Activated CD4-positive, alpha-beta T cell treated with anti-CD3 and anti-CD28 coated beads for 48 hours (primary cell): Measurements from ENCODE around the gene TSPAN4.

ENCODE experiments used
- DNase-seq: peaks from one replicate; pipeline ENCODE4 v3.0.0-alpha.2; 2020

TSPAN4 gene

GRCh38 chr11:893008-893654 lies 50.5 kb downstream of the TSPAN4 start:
- DNase-seq, result no peak

- DNase-seq, result no peak
Measured at GRCh38 chr11:894575-895201, 52.0 kb downstream of the TSPAN4 start.

GRCh38 chr11:895331-896110 lies 52.9 kb downstream of the TSPAN4 start:
- DNase-seq, result no peak

DNA sequence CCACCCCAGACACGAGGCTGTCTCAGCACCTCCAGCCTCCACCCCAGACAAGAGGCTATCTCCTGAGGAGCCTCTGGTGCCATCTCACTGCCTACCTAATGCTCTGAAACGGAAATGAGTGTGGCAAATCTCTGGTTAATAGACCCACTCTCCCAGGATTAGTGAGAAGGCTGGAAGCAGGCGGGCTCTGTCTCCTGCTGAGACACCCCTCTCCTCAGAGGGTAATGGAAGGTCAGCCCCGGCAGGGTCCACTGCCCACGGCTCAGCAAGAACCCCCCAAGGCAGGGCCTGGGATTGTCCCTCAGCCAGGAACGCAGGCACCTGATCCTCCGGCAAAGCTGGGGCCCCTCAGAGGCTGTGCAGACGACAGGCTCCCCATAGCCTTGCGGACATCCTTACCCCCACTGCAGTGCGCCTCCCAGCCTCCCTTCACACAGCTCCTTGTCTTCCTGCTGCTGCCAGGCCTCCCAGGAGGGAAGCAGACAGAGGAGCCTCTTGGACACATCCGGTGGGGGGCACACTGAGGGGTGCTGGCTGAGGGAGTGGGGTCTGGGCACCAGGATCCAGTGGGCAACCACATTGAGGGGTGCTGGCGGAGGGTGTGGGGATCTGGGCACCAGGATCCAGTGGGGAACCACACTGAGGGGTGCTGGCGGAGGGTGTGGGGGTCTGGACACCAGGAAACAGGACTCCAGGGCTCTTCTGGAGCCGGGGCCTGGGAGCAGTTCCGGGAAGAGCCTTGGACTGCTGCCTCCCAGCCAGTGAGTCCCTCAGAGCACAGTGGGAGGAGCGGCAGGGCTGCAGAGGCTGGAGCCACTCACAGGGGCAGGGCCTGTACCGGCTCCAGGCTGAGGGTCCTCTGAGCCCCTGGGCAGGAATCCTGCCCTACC lies 54.8 kb downstream of the TSPAN4 start:
- no peak for DNase-seq

DNA sequence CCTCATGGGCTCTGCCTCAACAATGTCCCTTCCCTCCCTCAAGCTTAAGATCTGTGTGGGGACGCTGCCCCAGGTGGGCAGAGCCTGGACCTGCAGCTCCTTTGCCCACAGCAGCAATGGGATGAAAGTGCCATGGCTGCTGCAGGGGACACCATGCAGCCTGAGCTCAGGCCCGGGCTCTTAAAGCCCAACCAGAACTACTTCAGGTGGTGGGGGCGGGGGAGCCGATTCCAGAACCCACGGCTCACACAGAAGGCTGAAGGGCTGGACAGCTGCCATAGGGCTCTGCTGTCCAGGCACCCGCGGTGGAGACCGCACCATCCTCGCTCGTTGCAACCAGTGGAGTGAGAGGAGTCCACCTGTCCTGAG lies 55.5 kb downstream of the TSPAN4 start:
- DNase-seq, result no peak

DNA sequence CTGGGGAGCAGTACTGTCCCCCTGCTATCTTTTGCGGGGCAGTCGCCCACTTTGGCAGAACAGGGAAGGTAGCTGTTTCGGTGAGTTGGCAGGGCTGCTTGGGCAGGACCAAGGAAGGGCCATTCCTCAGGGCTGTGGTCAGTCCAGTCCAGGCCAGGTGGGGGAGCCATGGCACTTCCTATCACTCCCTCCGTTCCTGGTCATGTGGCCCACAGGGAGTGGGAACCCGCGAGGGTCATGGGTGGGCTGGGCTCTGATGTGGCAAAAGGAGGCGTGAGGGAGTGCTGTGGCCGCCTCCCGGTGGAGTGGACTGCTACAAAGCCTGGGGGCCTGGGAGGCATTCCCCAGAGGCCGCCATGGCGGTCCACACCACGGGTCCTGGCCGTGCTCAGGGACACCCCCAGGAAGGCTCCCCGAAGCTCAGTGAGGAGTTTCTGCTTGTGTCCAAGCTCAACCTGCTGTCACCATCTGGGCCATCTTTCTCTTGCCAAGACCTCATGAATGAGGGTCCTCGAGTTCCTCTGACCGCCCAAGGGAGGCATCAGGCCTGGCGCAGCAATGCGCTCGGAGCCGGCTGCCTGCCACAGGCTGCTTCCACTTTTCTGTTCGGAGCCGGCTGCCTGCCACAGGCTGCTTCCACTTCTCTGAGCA lies 56.0 kb downstream of the TSPAN4 start:
- no peak for DNase-seq

DNA sequence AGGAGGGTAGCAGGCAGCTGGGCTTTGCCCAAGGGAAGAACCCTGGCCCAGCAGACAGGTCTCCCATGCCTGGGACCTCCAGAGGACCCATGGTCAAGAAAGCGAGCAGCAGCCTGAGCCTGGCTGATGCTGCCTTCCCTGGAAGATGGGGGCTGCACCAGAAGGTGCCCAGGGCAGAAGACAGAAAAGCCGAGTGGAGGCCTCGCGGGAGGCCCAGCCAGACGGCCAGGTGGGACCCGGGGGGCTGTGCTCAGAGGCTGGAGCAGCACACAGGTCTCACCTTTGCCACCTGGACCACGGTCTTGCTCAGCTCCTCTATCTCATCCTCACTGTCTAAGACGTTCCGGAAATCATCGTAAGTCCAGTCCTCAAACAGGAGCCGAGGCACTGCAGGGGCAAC lies 57.1 kb downstream of the TSPAN4 start:
- DNase-seq, result no peak

- no peak for DNase-seq
Measured at GRCh38 chr11:900545-900944, 57.9 kb downstream of the TSPAN4 start.

- DNase-seq, result no peak
Measured at GRCh38 chr11:901452-902061, 58.9 kb downstream of the TSPAN4 start.

GRCh38 chr11:904380-904779 lies 61.7 kb downstream of the TSPAN4 start:
- no peak for DNase-seq

DNA sequence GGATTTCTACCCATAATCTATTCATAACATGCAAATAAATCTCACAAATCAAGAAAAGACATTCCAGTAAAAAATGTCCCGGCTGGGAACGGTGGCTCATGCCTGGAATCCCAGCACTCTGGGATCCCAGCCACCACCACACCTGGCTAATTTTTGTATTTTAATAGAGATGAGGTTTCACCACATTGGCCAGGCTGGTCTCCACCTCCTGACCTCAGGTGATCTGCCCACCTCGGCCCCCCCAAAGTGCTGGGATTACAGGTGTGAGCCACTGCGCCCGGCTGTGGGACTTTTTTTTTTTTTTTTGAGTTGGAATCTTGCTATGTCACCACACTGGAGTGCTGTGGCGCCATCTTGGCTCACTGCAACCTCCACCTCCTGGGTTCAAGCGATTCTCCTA lies 63.3 kb downstream of the TSPAN4 start:
- no peak for DNase-seq

GRCh38 chr11:907668-908067 lies 65.0 kb downstream of the TSPAN4 start:
- no peak for DNase-seq

DNA sequence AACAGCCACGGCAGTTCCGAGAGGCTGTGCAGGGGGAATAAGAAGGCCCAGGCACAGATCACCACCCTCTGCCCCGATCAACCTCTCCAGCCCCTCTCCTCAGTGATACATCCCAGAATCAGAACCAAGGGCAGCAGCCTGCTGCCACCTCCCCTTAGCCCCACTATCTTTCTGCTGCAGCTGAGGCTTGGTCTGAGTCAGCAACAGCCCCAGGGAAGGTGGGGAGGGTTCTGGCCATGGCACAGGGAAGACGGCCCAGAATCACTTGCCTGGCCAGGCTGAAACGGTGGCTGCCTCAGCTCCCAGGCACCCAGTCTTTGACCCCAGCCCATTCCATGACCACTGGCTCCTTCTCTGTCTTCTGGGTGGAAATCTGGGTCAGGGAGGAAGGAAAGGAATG lies 65.6 kb downstream of the TSPAN4 start:
- DNase-seq, result no peak

GRCh38 chr11:909406-909805 lies 66.8 kb downstream of the TSPAN4 start:
- no peak for DNase-seq

DNA sequence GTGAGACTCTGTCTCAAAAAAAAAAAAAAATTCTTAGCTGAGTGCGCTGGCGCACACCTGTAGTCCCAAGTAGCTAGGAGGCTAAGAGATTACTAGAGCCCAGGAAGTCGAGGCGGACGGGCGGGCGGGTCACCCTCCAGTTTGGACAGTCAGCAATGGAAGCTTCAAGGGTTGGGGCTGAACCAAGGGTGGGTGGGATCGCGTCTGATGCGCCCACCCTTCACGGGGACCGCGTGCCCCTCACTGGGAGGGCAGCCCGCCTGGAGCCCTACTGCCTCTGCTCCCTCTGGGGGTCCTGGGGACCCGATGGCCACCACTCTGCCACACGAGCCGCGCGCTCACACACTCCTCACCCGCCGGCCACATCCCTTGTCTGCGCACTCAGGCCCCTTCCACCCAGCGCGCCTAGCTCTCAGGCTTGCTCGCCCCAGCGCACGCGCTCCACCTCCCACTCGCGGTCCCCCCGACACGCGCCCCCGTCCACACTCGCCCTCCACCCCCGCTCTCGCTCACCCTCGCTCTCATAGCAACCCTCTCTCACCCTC lies 67.5 kb downstream of the TSPAN4 start:
- no peak for DNase-seq

GRCh38 chr11:910589-911030 lies 68.0 kb downstream of the TSPAN4 start, which contains the start of gene CHID1:
Gene CHID1, minus strand, starts transcription at chr11:910810. Its CDS starts 5,994 bp downstream, at chr11:904816.
- peak; percentile 90 for DNase-seq

GRCh38 chr11:911031-911889 lies 68.6 kb downstream of the TSPAN4 start:
- DNase-seq, result peak; percentile 62

DNA sequence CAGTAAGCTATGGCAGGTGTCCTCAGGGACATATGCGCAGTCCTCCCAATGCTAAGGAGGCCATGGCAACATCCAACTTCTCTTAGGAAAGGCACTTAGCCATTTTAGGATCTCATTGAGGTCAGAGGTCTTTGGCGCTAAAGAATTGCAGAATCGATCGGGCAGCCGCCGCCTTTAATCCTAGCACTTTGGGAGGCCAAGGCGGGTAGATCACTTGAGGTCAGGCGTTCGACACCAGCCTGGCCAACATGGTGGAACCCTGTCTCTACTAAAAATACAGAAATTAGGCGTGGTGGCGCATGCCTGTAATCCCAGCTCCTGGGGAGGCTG lies 69.2 kb downstream of the TSPAN4 start:
- no peak for DNase-seq

DNA sequence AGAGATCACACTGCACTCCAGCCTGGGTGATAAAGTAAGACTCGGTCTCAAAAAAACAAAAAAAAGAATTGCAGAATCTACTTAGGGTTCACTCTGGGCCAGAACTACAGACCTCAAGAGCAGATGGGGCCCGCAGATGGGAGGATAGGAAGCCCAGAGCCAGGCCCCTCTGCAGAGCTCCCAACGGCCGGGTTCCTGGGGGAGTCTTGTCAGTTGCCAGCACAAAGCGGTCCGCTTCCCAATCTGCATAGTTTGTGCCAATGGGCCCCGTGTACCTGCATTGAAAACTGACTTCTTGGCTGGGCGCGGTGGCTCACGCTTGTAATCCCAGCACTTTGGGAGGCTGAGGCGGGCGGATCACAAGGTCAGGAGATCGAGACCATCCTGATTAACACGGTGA lies 69.6 kb downstream of the TSPAN4 start:
- DNase-seq, result no peak

DNA sequence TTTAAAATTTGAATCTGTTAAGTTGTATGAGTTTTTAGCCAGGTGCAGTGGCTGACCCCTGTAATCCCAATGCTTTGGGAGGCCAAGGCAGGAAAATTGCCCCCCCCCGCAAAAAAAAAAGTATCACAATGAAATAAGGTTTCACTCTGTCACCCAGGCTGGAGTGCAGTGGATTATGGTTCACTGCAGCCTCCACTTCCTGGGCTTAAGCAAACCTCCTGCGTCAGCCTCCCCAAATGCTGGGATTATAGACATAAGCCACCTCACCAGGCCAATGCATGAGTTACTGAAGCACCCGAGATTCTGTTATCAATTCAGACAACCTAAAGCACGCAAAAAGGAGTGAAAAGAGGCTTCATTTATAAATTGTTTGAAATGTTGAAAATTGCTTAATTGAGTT lies 70.4 kb downstream of the TSPAN4 start:
- DNase-seq, result no peak

DNA sequence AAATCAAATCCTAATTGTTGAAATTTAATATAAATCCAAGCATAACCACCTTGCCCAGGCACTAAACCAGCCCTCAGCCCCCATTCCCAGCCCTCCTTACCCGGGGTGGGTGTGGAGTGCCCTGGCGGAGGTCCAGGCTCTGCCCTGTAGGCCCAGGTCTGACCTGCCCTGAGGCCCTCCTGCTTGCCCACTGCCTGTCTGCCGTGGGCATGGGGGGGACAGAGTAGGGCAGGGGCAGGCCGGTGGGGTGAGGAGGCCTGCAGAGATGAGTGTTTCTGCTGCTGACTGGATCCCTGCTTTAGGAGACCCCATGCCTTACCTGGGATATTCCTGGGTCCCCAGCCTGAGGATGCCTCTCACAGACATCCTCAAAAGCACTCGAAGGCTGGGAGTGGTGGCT lies 71.6 kb downstream of the TSPAN4 start:
- no peak for DNase-seq
